ENCODE results near the gene DAND5.
A peak's percentile ranks its signal among the peaks of the same experiment; 100 is the strongest.

Gene DAND5

GRCh38 chr19:12938779-12939601 lies 30.4 kb upstream of the DAND5 start:
- no peaks in the 10 kb centered on the region for H3K9me3 Mint-ChIP-seq
- H3K27ac Mint-ChIP-seq: peak overlapping the region; percentile 89
- H3K4me1 Mint-ChIP-seq (ENCODE audit: low read depth): peaks cover 42% of the 10 kb centered on the region
- peaks cover 50% of the 10 kb centered on the region for H3K36me3 Mint-ChIP-seq (ENCODE audit: low read depth)
- H3K4me3 Mint-ChIP-seq: peak overlapping the region; percentile 99
- H3K27me3 Mint-ChIP-seq (ENCODE audit: low read depth): no peaks in the 10 kb centered on the region

- no peaks in the 10 kb centered on the region for H3K9me3 Mint-ChIP-seq
- H3K36me3 Mint-ChIP-seq (ENCODE audit: low read depth): peaks cover 60% of the 10 kb centered on the region
- H3K27me3 Mint-ChIP-seq (ENCODE audit: low read depth): no peaks in the 10 kb centered on the region
- H3K4me3 Mint-ChIP-seq: peak overlapping the region; percentile 99
- peaks cover 47% of the 10 kb centered on the region for H3K4me1 Mint-ChIP-seq (ENCODE audit: low read depth)
- peak overlapping the region; percentile 89 for H3K27ac Mint-ChIP-seq
Measured at GRCh38 chr19:12939975-12940423, 29.4 kb upstream of the DAND5 start.

DNA sequence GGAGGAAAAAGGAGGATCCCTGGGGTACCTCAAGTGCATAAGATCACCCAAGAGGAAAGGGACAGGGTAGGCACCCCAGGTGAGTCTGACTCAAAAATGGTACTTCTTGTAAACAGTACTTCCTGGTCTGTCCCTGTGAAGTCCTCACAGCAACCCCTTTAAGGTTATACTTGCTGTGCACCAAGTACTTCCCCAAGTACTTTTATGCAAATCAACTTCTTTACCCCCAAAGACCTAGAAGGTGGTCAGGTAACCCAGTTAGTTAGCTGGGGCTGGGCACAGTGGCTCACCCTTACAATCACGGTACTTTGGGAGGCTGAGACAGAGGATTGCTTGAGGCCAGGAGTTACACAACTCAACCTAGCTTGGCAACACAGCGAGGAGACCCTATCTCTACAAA lies 28.5 kb upstream of the DAND5 start:
- Mint-ChIP-seq H3K9me3 (no peaks in the 10 kb centered on the region), H3K4me3 (peak overlapping the region; percentile 99), H3K27me3 (ENCODE audit: low read depth) (no peaks in the 10 kb centered on the region), H3K27ac (peak overlapping the region; percentile 74), H3K4me1 (ENCODE audit: low read depth) (peaks cover 53% of the 10 kb centered on the region), H3K36me3 (ENCODE audit: low read depth) (peaks cover 68% of the 10 kb centered on the region)

DNA sequence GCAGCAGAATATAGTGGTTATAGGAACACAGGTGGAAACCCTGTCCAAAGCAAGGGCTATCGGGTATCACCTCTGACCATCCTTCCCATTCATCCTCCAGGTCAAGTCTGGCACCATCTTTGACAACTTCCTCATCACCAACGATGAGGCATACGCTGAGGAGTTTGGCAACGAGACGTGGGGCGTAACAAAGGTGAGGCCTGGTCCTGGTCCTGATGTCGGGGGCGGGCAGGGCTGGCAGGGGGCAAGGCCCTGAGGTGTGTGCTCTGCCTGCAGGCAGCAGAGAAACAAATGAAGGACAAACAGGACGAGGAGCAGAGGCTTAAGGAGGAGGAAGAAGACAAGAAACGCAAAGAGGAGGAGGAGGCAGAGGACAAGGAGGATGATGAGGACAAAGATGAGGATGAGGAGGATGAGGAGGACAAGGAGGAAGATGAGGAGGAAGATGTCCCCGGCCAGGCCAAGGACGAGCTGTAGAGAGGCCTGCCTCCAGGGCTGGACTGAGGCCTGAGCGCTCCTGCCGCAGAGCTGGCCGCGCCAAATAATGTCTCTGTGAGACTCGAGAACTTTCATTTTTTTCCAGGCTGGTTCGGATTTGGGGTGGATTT lies 25.8 kb upstream of the DAND5 start:
- H3K4me3 Mint-ChIP-seq: peak overlapping the region; percentile 19

GRCh38 chr19:12944104-12944674 lies 25.2 kb upstream of the DAND5 start:
- H3K4me3 Mint-ChIP-seq: no peak overlapping the region
- H3K27me3 Mint-ChIP-seq (ENCODE audit: low read depth): no peaks in the 10 kb centered on the region
- peaks cover 74% of the 10 kb centered on the region for H3K36me3 Mint-ChIP-seq (ENCODE audit: low read depth)
- peaks cover 50% of the 10 kb centered on the region for H3K4me1 Mint-ChIP-seq (ENCODE audit: low read depth)
- H3K27ac Mint-ChIP-seq: peak overlapping the region; percentile 67
- H3K9me3 Mint-ChIP-seq: no peaks in the 10 kb centered on the region

More for the DNA sequence above, 25.8 kb upstream of the DAND5 start:
- Mint-ChIP-seq H3K9me3 (no peaks in the 10 kb centered on the region), H3K27ac (peak overlapping the region; percentile 91), H3K27me3 (ENCODE audit: low read depth) (no peaks in the 10 kb centered on the region), H3K36me3 (ENCODE audit: low read depth) (peaks cover 79% of the 10 kb centered on the region), H3K4me1 (ENCODE audit: low read depth) (peaks cover 52% of the 10 kb centered on the region)

- Mint-ChIP-seq H3K27ac (peak within 1 kb of the TSS; percentile 93), H3K36me3 (ENCODE audit: low read depth) (peaks cover 68% of the 10 kb centered on the region), H3K9me3 (no peaks in the 10 kb centered on the region), H3K4me1 (ENCODE audit: low read depth) (peaks cover 37% of the 10 kb centered on the region), H3K27me3 (ENCODE audit: low read depth) (no peaks in the 10 kb centered on the region), H3K4me3 (peak within 1 kb of the TSS; percentile 89)
Measured at GRCh38 chr19:12945479-12946091, 23.8 kb upstream of the DAND5 start, which contains the start of gene RAD23A. Gene RAD23A, plus strand, starts transcription at chr19:12945862. Its CDS starts 87 bp downstream, at chr19:12945949.

DNA sequence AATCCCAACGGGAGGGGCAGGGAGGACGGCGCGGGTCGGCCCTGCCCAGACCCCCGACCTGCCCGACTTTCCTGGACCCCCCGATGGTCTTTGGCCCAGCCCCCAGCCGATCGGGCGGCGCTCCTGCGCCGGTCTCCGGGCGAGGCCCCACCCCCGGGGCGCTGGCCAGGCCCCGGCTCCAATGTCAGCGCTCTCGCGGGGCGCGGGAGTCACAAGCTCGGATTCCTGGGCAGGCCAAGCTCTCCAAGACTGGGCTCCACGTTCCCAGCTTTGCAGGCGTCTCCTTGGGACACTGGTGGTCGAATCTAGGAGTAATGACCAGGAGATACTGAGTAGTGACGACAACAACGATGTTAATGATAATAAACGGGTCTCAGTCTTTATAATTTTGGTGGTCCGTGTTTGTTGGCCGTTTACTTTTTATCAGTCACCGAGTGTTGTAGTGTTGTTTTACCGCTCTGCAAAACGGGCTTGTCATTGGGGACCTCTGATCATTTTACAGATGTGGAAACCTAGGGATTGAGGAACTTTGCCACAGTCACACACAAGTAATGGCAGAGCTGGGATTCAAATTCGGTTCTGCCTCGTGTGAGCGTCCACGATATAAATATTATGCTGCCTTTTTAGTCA lies 23.2 kb upstream of the DAND5 start:
- peaks cover 67% of the 10 kb centered on the region for H3K36me3 Mint-ChIP-seq (ENCODE audit: low read depth)
- H3K4me1 Mint-ChIP-seq (ENCODE audit: low read depth): peaks cover 33% of the 10 kb centered on the region
- H3K9me3 Mint-ChIP-seq: no peaks in the 10 kb centered on the region
- H3K4me3 Mint-ChIP-seq: peak overlapping the region; percentile 84
- no peaks in the 10 kb centered on the region for H3K27me3 Mint-ChIP-seq (ENCODE audit: low read depth)
- peak overlapping the region; percentile 75 for H3K27ac Mint-ChIP-seq

DNA sequence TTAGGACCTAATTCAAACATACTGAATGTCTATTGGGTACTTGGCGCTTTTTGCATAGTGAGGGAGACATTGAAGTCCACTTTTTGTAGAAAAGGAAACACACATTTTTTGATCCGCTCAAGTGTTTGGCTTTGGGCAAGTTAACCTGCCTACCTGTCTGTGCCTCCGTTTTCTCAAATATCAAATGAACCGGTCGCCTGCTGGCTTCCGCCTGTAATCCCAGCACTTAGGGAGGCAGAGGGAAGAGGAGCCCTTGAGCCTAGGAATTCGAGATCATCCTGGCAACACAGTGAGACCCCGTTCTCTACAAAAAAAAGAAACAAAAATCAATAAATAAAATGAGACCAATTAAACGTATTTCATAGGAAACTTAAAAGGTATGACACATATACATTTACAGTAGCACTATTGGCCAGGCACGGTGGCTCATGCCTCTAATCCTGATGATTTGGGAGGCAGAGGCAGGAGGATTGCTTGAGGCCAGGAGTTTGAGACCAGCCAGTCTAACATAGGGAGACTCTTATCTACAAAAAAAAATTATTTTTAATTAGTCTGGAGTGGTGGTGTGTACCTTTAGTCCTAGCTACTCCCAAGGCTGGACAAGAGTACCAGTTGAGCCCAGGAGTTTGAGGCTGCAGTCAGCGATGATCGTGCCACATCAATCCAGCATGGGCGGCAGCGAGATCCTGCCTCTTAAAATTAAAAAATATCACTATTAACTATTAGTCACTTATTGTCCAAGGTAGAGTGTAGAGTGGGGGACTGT lies 22.5 kb upstream of the DAND5 start:
- H3K36me3 Mint-ChIP-seq (ENCODE audit: low read depth): peaks cover 66% of the 10 kb centered on the region
- peak overlapping the region; percentile 75 for H3K27ac Mint-ChIP-seq
- no peaks in the 10 kb centered on the region for H3K9me3 Mint-ChIP-seq
- H3K27me3 Mint-ChIP-seq (ENCODE audit: low read depth): no peaks in the 10 kb centered on the region
- H3K4me3 Mint-ChIP-seq: peak overlapping the region; percentile 84
- peaks cover 33% of the 10 kb centered on the region for H3K4me1 Mint-ChIP-seq (ENCODE audit: low read depth)

GRCh38 chr19:12947702-12948611 lies 21.4 kb upstream of the DAND5 start:
- Mint-ChIP-seq H3K9me3 (no peaks in the 10 kb centered on the region), H3K4me1 (ENCODE audit: low read depth) (peaks cover 31% of the 10 kb centered on the region), H3K27ac (no peak overlapping the region), H3K36me3 (ENCODE audit: low read depth) (peaks cover 64% of the 10 kb centered on the region), H3K4me3 (no peak overlapping the region), H3K27me3 (ENCODE audit: low read depth) (no peaks in the 10 kb centered on the region)

DNA sequence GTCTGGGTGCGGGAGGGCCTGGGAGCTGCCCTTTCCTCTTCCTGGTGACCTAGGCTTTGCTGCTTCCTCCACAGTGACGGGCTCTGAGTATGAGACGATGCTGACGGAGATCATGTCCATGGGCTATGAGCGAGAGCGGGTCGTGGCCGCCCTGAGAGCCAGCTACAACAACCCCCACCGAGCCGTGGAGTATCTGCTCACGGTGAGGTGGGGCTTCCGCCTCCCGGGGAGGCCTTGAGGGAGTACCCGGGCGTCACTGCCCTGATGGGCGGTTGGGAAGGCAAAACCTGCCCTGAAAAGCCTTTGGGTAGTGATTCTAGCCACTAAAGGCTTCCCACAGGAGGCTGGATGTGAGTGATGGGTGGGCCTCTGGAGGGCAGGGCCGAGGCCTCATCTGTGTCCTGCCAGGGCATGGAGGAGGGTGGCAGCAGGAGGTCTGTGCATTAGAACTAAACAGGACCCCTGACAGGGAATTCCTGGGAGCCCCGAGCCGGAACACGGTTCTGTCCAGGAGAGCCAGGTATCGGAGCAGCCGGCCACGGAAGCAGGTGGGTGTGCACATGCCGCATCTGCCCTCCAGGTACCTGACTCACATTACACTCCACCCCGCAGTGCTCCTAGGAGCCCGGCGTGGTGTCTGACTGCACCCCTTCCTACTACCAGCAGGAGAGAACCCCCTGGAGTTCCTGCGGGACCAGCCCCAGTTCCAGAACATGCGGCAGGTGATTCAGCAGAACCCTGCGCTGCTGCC lies 20.6 kb upstream of the DAND5 start:
- Mint-ChIP-seq H3K4me1 (ENCODE audit: low read depth) (peaks cover 25% of the 10 kb centered on the region), H3K9me3 (no peaks in the 10 kb centered on the region), H3K4me3 (no peak overlapping the region), H3K27ac (no peak overlapping the region), H3K27me3 (ENCODE audit: low read depth) (no peaks in the 10 kb centered on the region), H3K36me3 (ENCODE audit: low read depth) (peaks cover 62% of the 10 kb centered on the region)

- H3K27me3 Mint-ChIP-seq (ENCODE audit: low read depth): no peaks in the 10 kb centered on the region
- no peaks in the 10 kb centered on the region for H3K9me3 Mint-ChIP-seq
- H3K36me3 Mint-ChIP-seq (ENCODE audit: low read depth): peaks cover 59% of the 10 kb centered on the region
- H3K27ac Mint-ChIP-seq: peak overlapping the region; percentile 41
- H3K4me1 Mint-ChIP-seq (ENCODE audit: low read depth): peaks cover 26% of the 10 kb centered on the region
- no peak overlapping the region for H3K4me3 Mint-ChIP-seq
Measured at GRCh38 chr19:12949363-12950283, 19.8 kb upstream of the DAND5 start.
